Islet precursor cell (in vitro differentiated cells): ENCODE data around the gene AHI1.

ENCODE experiments used
- DNase-seq: peaks from one replicate; pipeline ENCODE4 v3.0.0-alpha.2; 2018

The AHI1 gene

DNA sequence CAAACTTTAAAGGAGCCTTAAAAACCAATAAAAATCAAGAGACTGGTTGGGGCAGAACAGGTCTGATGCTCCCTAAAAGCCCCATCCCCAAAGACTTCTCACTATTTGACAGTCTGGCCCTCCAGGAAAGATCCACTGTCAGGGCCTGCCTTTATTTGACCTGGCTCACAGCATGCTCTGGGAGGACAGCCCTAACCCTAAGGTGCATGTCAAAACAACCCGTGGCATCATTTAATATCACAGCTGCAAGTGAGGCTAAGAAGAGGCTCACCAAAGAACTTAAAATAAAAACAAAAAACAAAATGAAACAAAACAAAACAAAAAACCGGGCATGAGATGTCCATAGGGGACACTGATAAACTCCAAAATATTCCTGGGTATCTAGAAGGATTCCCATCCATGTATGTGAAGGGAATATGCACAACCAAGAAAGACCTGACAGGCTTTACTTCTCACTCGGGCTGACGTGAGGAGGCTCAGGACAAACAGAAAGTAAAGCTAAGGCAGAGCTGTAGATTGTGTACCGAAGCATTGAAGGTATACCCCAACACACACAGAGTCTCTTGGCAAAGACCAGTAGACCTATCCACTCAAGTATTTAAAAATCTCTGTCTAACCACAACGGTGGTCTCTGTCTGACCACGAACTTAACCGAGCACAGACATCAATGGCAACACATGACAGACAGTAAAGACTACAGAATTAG, 57.3 kb downstream of the AHI1 start:
- DNase-seq, result no peak

DNA sequence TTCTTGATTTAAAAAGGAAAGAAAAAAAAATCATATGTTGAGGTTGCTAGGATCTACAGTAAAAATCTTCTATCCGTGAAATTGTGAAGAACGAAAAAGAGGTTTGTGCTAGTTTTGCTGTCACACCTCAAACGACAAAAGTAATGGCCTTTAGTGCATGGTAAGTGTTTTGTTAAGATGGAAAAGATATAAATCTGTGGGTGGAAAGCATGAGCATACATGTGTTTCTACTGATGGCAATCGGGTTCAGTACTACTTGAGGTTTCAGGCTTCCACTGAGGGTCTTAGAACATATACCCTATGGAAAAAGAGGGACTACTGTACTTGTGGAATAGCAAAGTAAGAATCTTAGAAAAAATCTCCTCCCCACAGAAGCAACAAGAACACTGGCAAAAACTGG, 58.0 kb downstream of the AHI1 start:
- DNase-seq, result no peak

DNA sequence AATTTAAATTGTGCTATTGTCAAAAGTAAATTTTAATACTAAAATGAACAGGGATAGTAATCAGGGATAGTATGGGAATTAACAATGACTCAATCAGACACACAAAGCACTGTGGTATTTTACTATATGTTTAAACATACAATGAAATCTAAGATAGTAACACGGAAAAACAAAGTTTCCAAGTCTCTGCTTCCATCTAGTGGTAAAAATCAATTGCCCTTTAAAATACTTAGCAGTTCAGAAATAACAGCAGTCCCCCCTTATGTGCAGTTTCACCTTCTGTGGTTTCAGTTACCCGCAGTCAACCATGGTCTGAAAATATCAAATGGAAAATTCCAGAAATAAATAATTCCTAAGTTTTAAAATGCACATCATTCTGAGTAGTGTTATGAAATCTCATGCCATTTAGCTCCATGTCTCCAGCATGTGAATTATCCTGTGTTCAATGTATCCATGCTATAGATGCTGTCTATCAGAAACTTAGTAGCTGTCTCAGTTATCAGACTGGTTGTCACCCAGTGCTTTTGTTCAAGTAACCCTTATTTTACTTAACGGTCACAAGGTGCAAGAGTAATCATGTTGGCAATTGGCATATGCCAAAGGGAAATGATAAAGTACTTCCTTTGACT, 58.5 kb downstream of the AHI1 start:
- no peak for DNase-seq

DNA sequence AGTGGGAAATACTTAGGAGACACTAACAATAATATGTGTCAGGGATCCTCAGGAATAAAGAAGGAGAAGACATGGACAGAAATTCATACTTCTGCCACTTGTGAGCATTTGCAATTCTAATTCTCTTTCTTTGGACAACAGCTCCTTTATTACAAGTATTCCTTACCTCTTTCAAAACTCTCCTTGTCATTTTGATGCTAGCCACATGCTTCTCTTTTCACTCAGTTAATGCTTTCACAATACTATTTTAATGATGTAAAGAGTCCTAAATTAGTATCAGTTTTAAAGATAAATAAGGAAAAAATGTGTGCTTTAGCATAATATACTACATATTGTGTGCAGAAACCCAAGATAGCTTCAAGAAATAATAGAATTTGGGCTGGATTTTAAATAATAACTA, 62.5 kb downstream of the AHI1 start:
- no peak for DNase-seq

DNA sequence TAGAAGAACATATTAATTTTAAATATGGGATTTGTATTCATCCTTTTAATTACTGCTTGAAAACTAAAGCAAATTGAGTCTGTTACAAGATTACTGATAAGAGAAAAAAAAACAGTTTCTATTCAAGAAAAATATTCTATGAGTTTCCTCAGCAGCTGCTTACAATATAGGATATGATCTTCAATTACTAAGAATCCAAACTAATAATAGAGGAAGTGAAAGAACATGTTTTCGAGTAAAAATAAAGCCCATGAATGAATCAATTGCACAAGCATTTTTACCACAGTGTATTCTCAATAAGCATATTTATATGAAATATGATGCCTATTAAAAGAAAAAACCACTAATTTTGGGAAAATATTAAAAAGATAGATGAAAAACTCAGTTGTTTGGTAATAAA, 63.4 kb downstream of the AHI1 start:
- no peak for DNase-seq

DNA sequence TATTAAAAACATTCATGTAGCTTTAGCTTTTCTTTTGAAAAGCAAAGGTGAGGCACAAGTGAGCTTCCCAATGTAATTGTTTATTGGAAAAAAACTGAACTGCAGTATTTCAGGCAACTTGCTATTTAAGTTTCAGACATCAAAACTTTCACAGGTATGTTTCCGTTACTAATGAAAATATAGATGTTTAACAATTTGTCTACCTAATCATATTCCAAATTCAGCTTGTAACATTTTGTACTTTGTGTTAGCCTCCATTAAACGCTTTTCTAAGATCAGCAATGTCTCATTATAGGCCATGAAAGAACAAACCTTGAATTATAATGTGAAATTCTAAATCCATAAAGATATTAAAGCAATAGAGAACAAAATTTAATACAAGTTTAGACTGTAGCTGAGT, 69.5 kb downstream of the AHI1 start:
- no peak for DNase-seq

DNA sequence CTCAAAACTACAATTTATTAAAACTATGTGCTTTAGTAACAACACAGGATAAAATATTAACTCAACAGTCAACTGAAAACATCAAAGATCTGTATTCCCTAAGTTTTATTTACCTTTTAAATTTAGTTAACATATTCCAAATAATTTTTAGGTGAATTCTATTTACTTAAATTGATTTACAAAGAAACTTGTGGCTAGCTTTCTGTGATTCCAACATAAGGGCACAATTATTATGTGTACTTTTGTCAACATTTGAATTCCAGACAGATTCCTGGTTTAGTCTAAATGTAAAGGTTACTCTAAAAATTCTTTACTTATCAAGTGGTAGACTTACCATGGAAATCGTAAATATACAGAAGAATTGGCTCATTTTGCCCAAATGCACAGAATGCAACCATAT, 70.7 kb downstream of the AHI1 start:
- no peak for DNase-seq

DNA sequence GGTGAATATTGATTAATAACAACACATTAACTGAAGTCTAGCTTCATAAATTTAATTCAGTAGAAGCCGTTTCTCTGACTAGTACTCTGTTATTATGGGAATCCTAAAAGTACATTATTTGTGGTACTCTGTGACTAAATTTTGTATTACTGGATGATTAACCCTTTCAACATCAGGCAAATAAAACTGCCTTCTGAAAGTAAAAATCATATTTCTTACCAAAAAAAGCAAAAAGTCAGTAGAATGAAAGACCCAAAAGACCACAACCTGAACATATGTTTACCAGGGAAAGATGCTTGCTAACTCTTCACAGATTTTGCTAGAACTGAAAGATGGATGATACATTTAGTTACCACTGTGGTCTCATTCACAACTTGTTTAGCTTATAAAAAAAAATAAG, 73.2 kb downstream of the AHI1 start:
- DNase-seq, result no peak

DNA sequence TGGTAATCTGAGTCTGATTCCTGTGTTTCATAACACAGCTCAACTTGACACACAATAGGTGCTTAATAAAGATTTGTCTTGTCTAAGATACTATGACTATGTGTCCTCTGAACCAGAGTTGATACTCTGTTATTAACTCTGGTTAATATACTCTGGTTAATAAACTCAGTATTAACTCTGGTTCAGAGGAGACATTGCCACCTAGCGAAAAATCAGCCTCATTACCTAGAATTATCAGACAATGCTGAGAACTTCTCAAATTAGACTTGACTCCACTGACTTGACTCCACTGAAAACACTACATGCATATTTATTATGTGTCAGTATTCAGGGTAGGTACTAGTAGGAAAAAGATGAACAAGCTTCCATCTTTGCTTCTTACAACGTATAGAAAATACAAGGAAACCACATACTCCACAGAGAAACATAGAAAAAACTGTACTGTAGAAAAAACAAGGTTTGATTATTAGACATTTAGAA, 73.9 kb downstream of the AHI1 start:
- no peak for DNase-seq

DNA sequence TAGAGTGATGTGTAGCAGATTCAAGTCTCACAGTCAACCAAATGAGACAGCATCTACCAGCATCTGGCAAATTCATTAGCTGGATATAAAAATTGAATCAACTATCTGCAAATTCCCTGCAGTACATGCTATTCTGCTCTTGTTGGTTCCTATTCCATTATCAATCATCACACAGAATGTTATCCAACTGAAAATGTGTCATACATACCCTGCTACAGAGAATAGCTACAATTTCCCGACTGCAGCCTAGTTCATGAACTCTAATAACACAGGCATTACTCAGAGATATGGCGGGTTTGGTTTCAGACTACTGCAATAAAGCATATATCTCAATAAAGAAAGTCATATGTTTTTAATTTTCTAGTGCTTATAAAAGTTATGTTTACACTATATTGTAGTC, 78.4 kb downstream of the AHI1 start:
- DNase-seq, result no peak

DNA sequence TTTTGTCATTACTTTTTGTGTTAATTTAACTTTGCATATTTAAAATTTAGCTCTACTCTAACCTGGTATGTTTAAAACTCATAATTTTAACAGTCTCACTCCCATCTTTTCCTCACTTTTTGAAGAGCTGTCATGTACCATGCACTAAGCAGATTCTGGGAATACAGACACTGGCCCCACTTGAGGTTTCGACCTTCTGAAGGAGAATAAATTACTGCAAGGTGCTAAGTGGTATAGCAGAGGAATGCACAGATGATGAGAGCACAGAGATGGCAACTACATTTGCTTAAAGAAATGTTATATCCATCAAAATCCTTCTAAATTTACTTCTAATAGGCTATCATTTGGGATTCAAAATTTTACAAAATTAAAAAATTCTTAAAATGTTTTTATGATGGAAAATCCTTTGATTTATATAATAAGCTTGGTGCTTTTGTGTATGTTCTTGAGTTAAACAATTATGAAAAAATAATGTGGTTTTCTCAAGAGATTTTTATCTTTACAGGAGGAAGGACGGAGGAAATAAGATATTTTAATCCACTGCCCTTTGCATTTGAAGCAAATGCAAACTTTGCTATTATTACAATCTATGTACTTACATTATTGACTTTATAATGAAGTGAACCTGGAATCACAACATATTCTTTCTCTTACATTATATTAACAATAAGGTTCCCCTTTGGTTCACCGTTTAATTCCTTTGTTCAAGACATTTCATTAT, 79.3 kb downstream of the AHI1 start:
- no peak for DNase-seq

DNA sequence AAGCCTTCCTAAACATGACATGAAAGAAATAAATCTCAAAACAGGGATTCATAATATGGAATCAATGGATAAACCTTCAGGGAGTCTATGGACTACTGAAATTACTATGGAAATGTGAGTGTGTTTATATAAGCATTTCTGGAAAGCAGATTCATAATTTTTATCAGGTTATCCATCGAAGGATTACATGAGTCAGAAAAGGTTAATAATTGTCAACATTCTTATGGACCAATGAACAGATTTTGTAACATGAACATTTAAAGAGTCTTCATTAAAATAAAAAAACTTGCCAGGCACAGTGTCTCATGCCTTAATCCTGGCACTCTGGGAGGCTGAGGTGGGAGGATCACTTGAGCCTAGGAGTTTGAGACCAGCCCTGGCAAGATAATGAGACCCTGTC, 84.8 kb downstream of the AHI1 start:
- DNase-seq, result no peak

DNA sequence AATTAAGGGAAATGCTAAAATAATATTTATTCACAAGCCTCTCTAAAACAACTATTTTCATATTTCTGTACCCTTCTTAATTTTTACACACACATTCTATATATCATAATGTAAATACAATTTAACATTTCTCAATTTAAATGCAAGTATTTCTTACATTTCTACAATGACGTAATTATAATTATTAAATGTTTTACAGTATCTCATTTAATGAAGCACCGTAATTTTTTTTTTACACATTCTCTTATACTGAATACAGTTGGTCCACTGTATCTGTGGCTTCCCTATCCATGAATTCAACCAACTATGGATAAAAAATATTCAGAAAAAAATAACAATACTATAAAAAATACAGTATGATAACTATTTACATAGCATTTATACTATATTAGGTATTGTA, 85.7 kb downstream of the AHI1 start:
- DNase-seq, result no peak

DNA sequence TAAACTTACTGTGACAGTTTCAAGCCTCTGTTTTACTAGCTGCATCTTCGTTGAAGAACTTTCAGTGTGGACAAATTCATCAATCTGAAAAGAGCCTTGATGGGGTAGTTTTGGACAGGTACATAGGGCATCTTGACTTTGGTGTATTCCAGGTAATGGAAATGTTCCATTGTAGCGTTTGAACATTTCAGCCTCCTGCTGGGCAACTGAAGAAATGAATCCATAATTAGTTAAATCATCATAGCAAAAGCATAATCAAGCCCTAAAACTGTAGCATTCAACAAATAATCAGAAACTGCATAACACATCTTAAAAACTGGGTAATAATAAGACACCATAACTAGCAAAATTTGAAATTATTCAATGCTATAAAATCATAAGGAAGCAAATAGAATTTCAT, 86.2 kb downstream of the AHI1 start:
- DNase-seq, result no peak

DNA sequence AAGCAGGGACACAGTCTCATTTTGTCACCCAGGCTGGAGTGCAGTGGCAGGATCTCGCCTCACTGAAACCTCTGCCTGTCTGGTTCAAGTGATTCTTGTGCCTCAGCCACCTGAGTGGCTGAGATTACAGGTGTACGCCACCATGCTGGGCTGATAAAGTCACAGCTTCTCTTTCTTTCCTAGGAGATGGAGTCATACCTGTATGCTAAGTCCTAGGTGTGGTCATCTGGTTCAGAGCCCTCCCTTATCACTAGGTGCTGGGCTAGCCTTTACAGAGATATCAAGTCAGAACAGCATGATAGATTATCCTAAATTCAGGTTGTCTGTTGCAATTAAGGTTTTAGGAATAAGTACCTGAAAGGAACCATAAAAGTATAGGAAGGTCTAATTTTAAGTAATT, 86.7 kb downstream of the AHI1 start:
- no peak for DNase-seq

DNA sequence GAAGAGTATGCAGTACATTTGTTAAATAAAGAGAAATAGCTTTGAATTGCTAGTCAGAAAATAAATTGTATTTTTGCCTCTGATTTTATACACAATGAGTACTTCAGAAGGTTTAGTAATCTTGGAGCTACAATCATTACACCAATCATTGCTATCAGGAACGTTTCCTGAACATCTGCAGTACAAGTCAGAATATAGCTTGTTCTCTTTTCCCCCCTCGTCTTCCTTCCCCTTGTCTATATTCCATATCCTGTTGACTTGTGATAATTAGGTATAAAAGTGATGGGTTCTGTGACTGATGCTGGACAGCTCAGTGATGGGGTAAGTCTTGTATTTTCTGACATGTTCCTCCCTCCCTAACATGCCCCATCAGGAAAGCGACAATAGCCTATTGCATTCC, 94.0 kb downstream of the AHI1 start:
- DNase-seq, result no peak

DNA sequence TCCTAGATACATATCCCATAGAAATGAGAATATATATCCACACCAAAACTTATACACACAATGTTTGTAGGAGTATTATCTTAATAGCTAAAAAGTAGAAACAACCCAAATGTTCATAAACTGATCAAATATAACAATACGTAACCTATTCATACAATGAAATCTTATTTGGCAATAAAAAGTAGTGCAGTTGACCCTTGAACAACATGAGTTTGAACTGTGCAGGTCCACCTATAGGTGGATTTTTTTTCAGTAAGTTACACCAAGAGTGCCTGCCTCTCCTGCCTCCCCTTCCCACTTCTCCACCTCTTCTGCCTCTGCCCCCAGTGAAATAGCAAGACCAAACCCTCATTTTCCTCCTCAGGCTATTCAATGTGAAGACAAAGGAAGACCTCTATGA, 95.2 kb downstream of the AHI1 start:
- DNase-seq, result no peak

DNA sequence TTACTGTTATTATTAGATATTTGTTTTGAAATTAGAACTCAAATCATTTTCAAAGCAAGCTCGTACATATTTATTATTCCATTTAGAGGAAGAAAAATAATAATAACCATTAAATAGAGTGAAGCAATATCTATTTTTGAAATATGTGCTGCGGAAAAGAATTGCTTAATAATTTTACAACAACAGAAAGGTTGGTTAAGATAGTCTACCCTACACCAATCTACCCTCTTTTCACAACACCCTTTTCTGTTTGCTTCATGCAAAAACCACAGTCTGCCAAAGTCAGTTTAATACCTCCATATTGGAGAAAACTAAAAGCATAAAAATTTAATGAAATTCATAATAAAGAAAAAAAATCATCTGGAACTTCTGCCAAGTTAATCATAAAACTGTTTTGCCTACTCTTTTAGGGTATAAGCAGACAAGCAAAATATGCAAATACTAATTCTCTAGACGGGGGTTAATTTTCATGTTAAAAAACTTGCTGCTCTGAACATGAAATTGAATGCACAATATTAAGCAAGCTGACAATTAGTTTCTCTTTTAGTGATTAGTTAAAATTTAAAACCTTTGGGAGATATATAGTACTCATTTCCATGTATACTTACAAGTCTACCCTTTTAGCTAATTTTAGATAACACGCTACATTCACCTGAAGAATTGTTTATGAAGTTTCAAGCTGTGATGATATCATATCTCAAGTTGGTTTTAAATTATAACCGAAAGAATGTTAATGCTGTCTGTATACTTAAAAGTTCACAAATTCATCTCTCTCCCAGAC, 100.2 kb downstream of the AHI1 start:
- no peak for DNase-seq

DNA sequence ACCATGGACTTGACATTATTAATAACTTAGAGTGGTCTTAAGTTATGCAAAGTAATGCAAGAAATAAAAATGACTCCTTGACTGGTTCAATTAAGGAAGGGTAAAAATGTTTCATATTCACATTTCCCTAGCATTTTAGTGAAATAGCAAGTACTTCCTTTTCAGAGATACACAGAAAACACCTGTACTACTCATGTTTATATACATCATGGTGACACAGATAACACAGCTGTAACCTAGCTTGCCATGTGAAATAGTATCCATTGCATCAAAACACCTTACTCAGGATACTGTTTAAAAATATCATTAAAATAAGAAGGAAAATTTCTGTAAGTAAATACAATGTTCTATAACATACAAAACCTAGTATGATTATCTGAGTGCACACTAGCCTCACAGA, 102.4 kb downstream of the AHI1 start:
- DNase-seq, result no peak

DNA sequence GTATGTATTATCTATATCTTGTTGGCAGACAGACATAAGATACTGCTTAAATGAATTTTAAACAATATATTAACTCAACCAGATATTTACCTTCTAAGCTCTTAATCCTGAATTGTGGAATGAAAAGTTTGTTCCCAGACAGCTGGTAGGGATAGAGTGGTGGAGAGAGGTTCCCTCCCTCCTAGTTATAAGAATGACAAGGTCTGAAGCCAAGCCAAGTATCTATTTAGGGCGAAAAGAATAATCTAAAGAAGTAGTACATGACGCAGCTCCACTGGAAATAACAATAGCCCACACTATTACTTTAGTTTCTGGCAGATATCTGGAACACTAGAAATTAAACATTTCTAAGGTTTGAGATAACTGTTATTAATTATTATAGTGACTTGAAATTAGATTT, 104.3 kb downstream of the AHI1 start:
- DNase-seq, result no peak

DNA sequence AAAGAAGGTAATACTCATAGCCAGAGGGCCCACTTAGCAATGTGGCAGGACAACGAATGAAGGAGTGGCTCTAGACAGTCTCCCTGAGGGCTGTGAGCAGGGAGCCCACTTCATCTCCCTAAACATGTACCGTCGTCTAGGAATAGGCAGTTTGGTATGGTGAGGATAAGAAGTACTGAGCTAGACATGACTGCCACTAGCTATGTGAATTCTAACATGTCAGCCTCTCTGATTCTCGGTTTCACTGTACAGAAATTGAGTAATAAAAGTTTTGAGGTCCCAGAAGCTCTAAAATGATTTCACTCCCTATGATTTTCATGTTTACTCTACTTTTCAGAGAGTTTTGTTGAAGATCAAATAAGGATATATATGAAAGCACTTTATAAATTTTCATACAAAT, 107.1 kb downstream of the AHI1 start:
- no peak for DNase-seq

DNA sequence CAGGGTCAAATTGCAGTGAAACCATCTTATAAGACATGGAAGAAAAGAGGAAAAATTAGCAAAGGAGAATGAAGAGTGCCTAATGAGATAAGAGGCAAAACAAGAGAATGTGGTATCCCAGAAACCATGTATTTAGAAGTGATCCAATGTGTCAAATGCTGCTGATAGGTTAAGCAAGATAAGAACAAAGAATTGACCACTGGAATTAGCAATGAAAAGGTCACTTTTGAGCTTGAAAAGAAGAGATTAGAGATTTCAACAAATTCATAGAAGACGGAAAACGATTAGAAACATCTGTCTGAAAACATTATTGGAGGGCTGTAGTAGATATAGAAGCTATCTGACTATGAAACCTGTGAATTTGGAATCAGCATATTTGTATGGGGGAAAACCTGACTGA, 112.2 kb downstream of the AHI1 start:
- DNase-seq, result no peak

DNA sequence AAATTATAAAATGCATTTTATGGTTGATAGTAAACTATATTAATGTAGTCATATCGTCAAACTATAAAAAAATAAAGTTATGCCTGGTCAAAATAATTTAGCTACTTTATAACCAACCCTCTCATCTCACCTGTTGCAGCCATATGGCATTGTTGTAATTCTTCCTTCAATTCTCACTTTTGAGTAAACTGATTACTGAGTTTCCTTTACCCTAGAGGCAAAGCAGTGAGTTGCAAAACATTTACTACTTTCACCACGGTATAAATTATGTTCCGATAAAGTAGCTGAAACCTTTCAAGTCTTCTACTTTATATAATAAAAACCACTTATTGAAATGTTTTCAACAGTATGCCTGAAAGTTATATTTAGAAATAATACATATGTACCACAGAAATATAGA, 113.8 kb downstream of the AHI1 start:
- no peak for DNase-seq

DNA sequence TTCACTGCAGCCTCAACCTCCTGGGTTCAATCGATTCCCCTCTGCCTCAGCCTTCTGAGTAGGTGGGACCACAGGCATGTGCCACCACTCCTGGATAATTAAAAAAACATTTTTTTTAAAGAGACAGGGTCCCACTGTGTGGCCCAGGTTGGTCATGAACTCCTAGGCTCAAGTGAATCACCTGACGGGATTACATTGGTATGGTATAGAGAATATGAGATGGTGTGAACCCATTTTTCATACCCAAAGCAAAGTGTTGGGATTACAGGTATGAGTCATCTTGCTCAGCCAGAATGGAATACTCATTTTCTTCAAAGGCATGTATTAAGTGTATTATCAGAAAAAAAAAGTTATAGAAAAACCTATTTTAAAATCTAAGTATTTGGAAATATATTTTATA, 114.2 kb downstream of the AHI1 start:
- no peak for DNase-seq
